Measurements from ENCODE around the gene SPTLC1. TPM values are rescaled to one million over a fixed set of nuclear protein-coding genes. Genes with fewer than 3 reads are reported as not detected.
"Not testable (repeated sequence)": the region's sequence is repeated elsewhere in the genome, so short reads cannot be mapped to it uniquely, and the experiment has no call there.

Gene SPTLC1
- total RNA-seq, 1 experiment from 2014 or later = 72.7 TPM

- intact Hi-C loops (cut with micrococcal nuclease; ENCODE audit: unreplicated experiment) = no loop called here
- Mint-ChIP-seq H3K4me3 (ENCODE audit: low read depth, unreplicated experiment) (no peak overlapping the region), H3K27ac (ENCODE audit: unreplicated experiment) (no peak overlapping the region), H3K36me3 (ENCODE audit: insufficient read depth, unreplicated experiment) (no peaks in the 10 kb centered on the region), H3K9me3 (ENCODE audit: low read depth, unreplicated experiment) (no peaks in the 10 kb centered on the region), H3K27me3 (ENCODE audit: unreplicated experiment) (no peaks in the 10 kb centered on the region), H3K4me1 (ENCODE audit: low read depth, unreplicated experiment) (no peaks in the 10 kb centered on the region)
- DNase-seq = no peak
- no TSS peak for BruUV-seq (replicated peaks)
- CTCF ChIA-PET = no interaction called here
- TF ChIP-seq CTCF (IDR thresholded peaks at IDR 0.05; ENCODE audit: unreplicated experiment) = no peak
These were observed 36.6 kb upstream of the SPTLC1 start for GRCh38 chr9:92151691-92152393.

GRCh38 chr9:92150501-92151470 is 35.6 kb upstream of the SPTLC1 start:
- H3K4me3 Mint-ChIP-seq (ENCODE audit: low read depth, unreplicated experiment); H3K9me3 Mint-ChIP-seq (ENCODE audit: low read depth, unreplicated experiment); H3K27ac Mint-ChIP-seq (ENCODE audit: unreplicated experiment); intact Hi-C loops (cut with micrococcal nuclease; ENCODE audit: unreplicated experiment); H3K27me3 Mint-ChIP-seq (ENCODE audit: unreplicated experiment); DNase-seq; H3K36me3 Mint-ChIP-seq (ENCODE audit: insufficient read depth, unreplicated experiment); H3K4me1 Mint-ChIP-seq (ENCODE audit: low read depth, unreplicated experiment); CTCF ChIA-PET; BruUV-seq (replicated peaks): not testable (repeated sequence)

GRCh38 chr9:92147852-92148180 is 32.6 kb upstream of the SPTLC1 start:
- H3K36me3 Mint-ChIP-seq (ENCODE audit: insufficient read depth, unreplicated experiment) = no peaks in the 10 kb centered on the region
- intact Hi-C loops (cut with micrococcal nuclease; ENCODE audit: unreplicated experiment) = no loop called here
- no peaks in the 10 kb centered on the region for H3K4me1 Mint-ChIP-seq (ENCODE audit: low read depth, unreplicated experiment)
- no TSS peak for BruUV-seq (replicated peaks)
- CTCF ChIA-PET = interaction anchor here (0.6 kb wide), 2 partner anchors 9 to 302 kb away, joined by 3 read pairs; no protein-coding TSS in a partner anchor
- no peak for TF ChIP-seq CTCF (IDR thresholded peaks at IDR 0.05; ENCODE audit: unreplicated experiment)
- DNase-seq = no peak
- H3K9me3 Mint-ChIP-seq (ENCODE audit: low read depth, unreplicated experiment) = no peaks in the 10 kb centered on the region
- H3K27me3 Mint-ChIP-seq (ENCODE audit: unreplicated experiment) = peaks cover 12% of the 10 kb centered on the region
- no peak overlapping the region for H3K27ac Mint-ChIP-seq (ENCODE audit: unreplicated experiment)
- H3K4me3 Mint-ChIP-seq (ENCODE audit: low read depth, unreplicated experiment) = no peak overlapping the region

GRCh38 chr9:92147030-92147851 is 32.0 kb upstream of the SPTLC1 start:
- Mint-ChIP-seq H3K4me1 (ENCODE audit: low read depth, unreplicated experiment) (no peaks in the 10 kb centered on the region), H3K9me3 (ENCODE audit: low read depth, unreplicated experiment) (no peaks in the 10 kb centered on the region), H3K27ac (ENCODE audit: unreplicated experiment) (peak overlapping the region; percentile 31), H3K4me3 (ENCODE audit: low read depth, unreplicated experiment) (peak overlapping the region; percentile 48), H3K36me3 (ENCODE audit: insufficient read depth, unreplicated experiment) (no peaks in the 10 kb centered on the region), H3K27me3 (ENCODE audit: unreplicated experiment) (peaks cover 13% of the 10 kb centered on the region)
- no peak for TF ChIP-seq CTCF (IDR thresholded peaks at IDR 0.05; ENCODE audit: unreplicated experiment)
- intact Hi-C loops (cut with micrococcal nuclease; ENCODE audit: unreplicated experiment) = no loop called here
- DNase-seq = peak; percentile 50
- CTCF ChIA-PET = interaction anchor here (0.6 kb wide), 2 partner anchors 8 to 301 kb away, joined by 3 read pairs; no protein-coding TSS in a partner anchor
- BruUV-seq (replicated peaks) = no TSS peak

Measured in Calu3 (cell line).